A549 (cell line): ENCODE data around the gene OR11H6. TPM values are rescaled to one million over a fixed set of nuclear protein-coding genes. Genes with fewer than 3 reads are reported as not detected.
"Not testable (repeated sequence)": the region's sequence is repeated elsewhere in the genome, so short reads cannot be mapped to it uniquely, and the experiment has no call there.

Source experiments
- ATAC-seq, 2 experiments: fragments of 200-7000 bp in 1 of 2; fragments of >200 bp in 1 of 2; cut with Nextera tagmentation in 1 of 2; cut with Tn5 transposase in 1 of 2; 3 replicates each; pipeline versions ENCODE4 v1.8.0 to v1.9.1; 2018 to 2020; ENCODE audit warnings: mild to moderate bottlenecking in 1 of 2, moderate library complexity in 1 of 2
- CTCF ChIA-PET: fragments of 300-600 bp; sonication (Branson Sonifier 250); formaldehyde crosslinking; extraction: SDS; loops from one replicate; lab custom pipeline; 2021; ENCODE audit warnings: antibody characterized with exemption, inconsistent platforms; lab: Yijun Ruan, JAX
- POLR2A ChIA-PET: fragments of 350-600 bp; formaldehyde crosslinking; extraction: SDS; loops from one replicate; lab custom pipeline; 2021; ENCODE audit warnings: antibody characterized with exemption, inconsistent platforms; lab: Yijun Ruan, JAX
- DNase-seq, 2 experiments: peaks; one replicate each; pipeline versions ENCODE4 v3.0.0 to v3.0.0-alpha.2; 2011 to 2016; ENCODE audit warnings: low read depth in 1 of 2, low spot score in 1 of 2
- FAIRE-seq: peaks from 2 replicates; lab custom pipeline; 2011; peaks lifted over from hg19 to GRCh38; lab: Jason Lieb, UNC
- H3K27ac ChIP-seq, 2 experiments: fragments of >200 bp; sonication (Bioruptor Twin); formaldehyde crosslinking; 3 replicates each; pipeline ENCODE4 v1.5.1; 2016 to 2017
- H3K4me1 ChIP-seq: fragments of >200 bp; sonication (Bioruptor Twin); formaldehyde crosslinking; 3 replicates; pipeline ENCODE4 v1.6.1; 2016
- H3K4me2 ChIP-seq: fragments of >200 bp; sonication (Bioruptor Twin); formaldehyde crosslinking; 3 replicates; pipeline ENCODE4 v1.6.1; 2016
- H3K4me3 ChIP-seq: fragments of >200 bp; sonication (Bioruptor Twin); formaldehyde crosslinking; 3 replicates; pipeline ENCODE4 v1.5.1; 2016
- H3K9me3 ChIP-seq: fragments of >200 bp; sonication (Bioruptor Twin); formaldehyde crosslinking; 3 replicates; pipeline ENCODE4 v1.6.1; 2016
- BCL3 ChIP-seq: fragments of >200 bp; sonication (Bioruptor Twin); formaldehyde crosslinking; IDR thresholded peaks from 3 replicates; pipeline ENCODE4 v1.6.1; 2016
- CHD2 ChIP-seq: fragments of 150-350 bp; IDR thresholded peaks from 2 replicates; pipeline ENCODE4 v1.6.1; 2014; ENCODE audit warnings: low read length; ENCODE audit not compliant: partially characterized antibody
- ELK1 ChIP-seq: fragments of 150-350 bp; IDR thresholded peaks from 2 replicates; pipeline ENCODE4 v1.6.1; 2014; ENCODE audit warnings: low read depth, mild to moderate bottlenecking, low read length
- FOSB ChIP-seq: fragments of 250-450 bp; sonication (Bioruptor Pico); IDR thresholded peaks from 2 replicates; pipeline ENCODE4 v1.5.0; 2020; ENCODE audit warnings: mild to moderate bottlenecking, moderate library complexity
- FOXS1 ChIP-seq: fragments of 250-450 bp; sonication (Bioruptor Pico); IDR thresholded peaks from 2 replicates; pipeline ENCODE4 v1.5.0; 2020; ENCODE audit warnings: mild to moderate bottlenecking, moderate library complexity
- HDAC2 ChIP-seq: fragments of 200-600 bp; sonication (generic); IDR thresholded peaks from 2 replicates; pipeline ENCODE4 v1.6.1; 2016
- HEYL ChIP-seq: fragments of 250-450 bp; sonication (Bioruptor Pico); IDR thresholded peaks from 2 replicates; pipeline ENCODE4 v1.8.0; 2021; ENCODE audit warnings: mild to moderate bottlenecking, moderate library complexity
- HOXB5 ChIP-seq: fragments of 250-450 bp; sonication (Bioruptor Pico); IDR thresholded peaks from 2 replicates; pipeline ENCODE4 v1.5.0; 2020; ENCODE audit warnings: mild to moderate bottlenecking, moderate library complexity
- JUN ChIP-seq, 2 experiments: fragments of >200 bp; sonication (Bioruptor Twin); formaldehyde crosslinking; IDR thresholded peaks; 2 replicates in 1 of 2; 3 replicates in 1 of 2; pipeline ENCODE4 v1.6.1; 2016 to 2017
- JUNB ChIP-seq: fragments of >200 bp; sonication (Bioruptor Twin); formaldehyde crosslinking; IDR thresholded peaks from 2 replicates; pipeline ENCODE4 v1.6.1; 2016
- MAZ ChIP-seq: fragments of 150-350 bp; IDR thresholded peaks from 2 replicates; pipeline ENCODE4 v1.6.1; 2014; ENCODE audit warnings: antibody characterized with exemption, low read depth, low read length, borderline replicate concordance
- NFE2L2 ChIP-seq: fragments of 150-350 bp; conservative IDR thresholded peaks from 2 replicates; pipeline ENCODE4 v1.6.1; 2014; ENCODE audit warnings: low read length
- PHF8 ChIP-seq: fragments of 200-600 bp; sonication (generic); IDR thresholded peaks from 2 replicates; pipeline ENCODE4 v1.6.1; 2016; ENCODE audit warnings: low read depth, mild to moderate bottlenecking, antibody characterized with exemption, moderate library complexity, borderline replicate concordance
- POLR2A ChIP-seq: IDR thresholded peaks from 2 replicates; pipeline ENCODE4 v1.6.1; 2012; ENCODE audit warnings: mild to moderate bottlenecking, low read length
- RAD21 ChIP-seq, 2 experiments: fragments of >200 bp in 1 of 2; sonication (Bioruptor Twin) in 1 of 2; formaldehyde crosslinking in 1 of 2; IDR thresholded peaks in 1 of 2; conservative IDR thresholded peaks in 1 of 2; 2 replicates in 1 of 2; 3 replicates in 1 of 2; pipeline ENCODE4 v1.6.1; 2012 to 2018; ENCODE audit warnings: inconsistent platforms in 1 of 2
- RCOR1 ChIP-seq: fragments of 150-350 bp; IDR thresholded peaks from 2 replicates; pipeline ENCODE4 v1.6.1; 2014; ENCODE audit warnings: antibody characterized with exemption, low read length, low read depth
- RFX5 ChIP-seq: fragments of 450-650 bp; IDR thresholded peaks from 2 replicates; pipeline ENCODE4 v1.7.1; 2014; ENCODE audit warnings: antibody characterized with exemption, mild to moderate bottlenecking, moderate library complexity
- SREBF2 ChIP-seq: fragments of 450-650 bp; IDR thresholded peaks from 2 replicates; pipeline ENCODE4 v1.6.1; 2014; ENCODE audit warnings: mild to moderate bottlenecking, moderate library complexity
- TFCP2L1 ChIP-seq: fragments of 250-450 bp; sonication (Bioruptor Pico); IDR thresholded peaks from 2 replicates; pipeline ENCODE4 v1.5.0; 2021; ENCODE audit warnings: mild to moderate bottlenecking
- ZC3H11A ChIP-seq: fragments of 450-650 bp; IDR thresholded peaks from 2 replicates; pipeline ENCODE4 v1.6.1; 2014; ENCODE audit warnings: antibody characterized with exemption, mild to moderate bottlenecking
- ZFP36 ChIP-seq: fragments of 450-650 bp; IDR thresholded peaks from 2 replicates; pipeline ENCODE4 v1.6.1; 2014; ENCODE audit warnings: borderline replicate concordance; ENCODE audit not compliant: partially characterized antibody
- WGBS: methylation state at CpG from one replicate; pipeline ENCODE4 v1.1.6; 2017; ENCODE audit errors: missing lambda C conversion rate; 5-methylcytosine and 5-hydroxymethylcytosine counted together
- polyA plus RNA-seq, 4 experiments: library from polyadenylated mRNA; depleted of rRNA in 3 of 4; stranded (reverse); fragments of >200 nt; fragmentation: RNase III in 1 of 4; extraction: RNeasy Plus Mini Kit Qiagen cat#74134 plus additional on column Dnase treatment in 1 of 4; gene quantifications; 2 replicates in 3 of 4; 3 replicates in 1 of 4; pipeline ENCODE4 v1.2.3, GENCODE V29; 2011 to 2017
- TF ChIP-seq, protein P1 (sequence below): fragments of >200 bp; sonication (Bioruptor Twin); formaldehyde crosslinking; IDR thresholded peaks from 3 replicates; pipeline ENCODE4 v1.5.1; 2016

The OR11H6 gene
- polyA plus RNA-seq, 2 of the 4 experiments (the other 2 are of a cell fraction) = not detected

GRCh38 chr14:20191396-20191795 lies 32.1 kb upstream of the OR11H6 start:
- TF ChIP-seq, protein P1, sequence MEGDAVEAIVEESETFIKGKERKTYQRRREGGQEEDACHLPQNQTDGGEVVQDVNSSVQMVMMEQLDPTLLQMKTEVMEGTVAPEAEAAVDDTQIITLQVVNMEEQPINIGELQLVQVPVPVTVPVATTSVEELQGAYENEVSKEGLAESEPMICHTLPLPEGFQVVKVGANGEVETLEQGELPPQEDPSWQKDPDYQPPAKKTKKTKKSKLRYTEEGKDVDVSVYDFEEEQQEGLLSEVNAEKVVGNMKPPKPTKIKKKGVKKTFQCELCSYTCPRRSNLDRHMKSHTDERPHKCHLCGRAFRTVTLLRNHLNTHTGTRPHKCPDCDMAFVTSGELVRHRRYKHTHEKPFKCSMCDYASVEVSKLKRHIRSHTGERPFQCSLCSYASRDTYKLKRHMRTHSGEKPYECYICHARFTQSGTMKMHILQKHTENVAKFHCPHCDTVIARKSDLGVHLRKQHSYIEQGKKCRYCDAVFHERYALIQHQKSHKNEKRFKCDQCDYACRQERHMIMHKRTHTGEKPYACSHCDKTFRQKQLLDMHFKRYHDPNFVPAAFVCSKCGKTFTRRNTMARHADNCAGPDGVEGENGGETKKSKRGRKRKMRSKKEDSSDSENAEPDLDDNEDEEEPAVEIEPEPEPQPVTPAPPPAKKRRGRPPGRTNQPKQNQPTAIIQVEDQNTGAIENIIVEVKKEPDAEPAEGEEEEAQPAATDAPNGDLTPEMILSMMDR = no peak
- TF ChIP-seq ZFP36 (no peak), JUN (IDR thresholded peaks at IDR 0.05) (no peak), SREBF2 (no peak), CHD2 (no peak), PHF8 (no peak), ZC3H11A (no peak), TFCP2L1 (no peak), POLR2A (no peak), BCL3 (no peak), FOSB (CRISPR knock-in tag) (no peak)
- TF ChIP-seq, all 56 proteins: peak for 0
- WGBS = 47% methylated on average over 3 of the region's 3 CpGs
- ATAC-seq = no peak
- no peaks in the 10 kb centered on the region for H3K9me3 ChIP-seq
- no peak for FAIRE-seq
- ChIA-PET CTCF (no interaction called here), POLR2A (no interaction called here)
- no peaks in the 10 kb centered on the region for H3K4me1 ChIP-seq
- H3K4me2 ChIP-seq = no peak overlapping the region
- H3K4me3 ChIP-seq = no peak overlapping the region
- no peak for DNase-seq
- H3K27ac ChIP-seq = no peak overlapping the region

GRCh38 chr14:20194101-20194500 lies 29.4 kb upstream of the OR11H6 start:
- H3K4me1 ChIP-seq = no peaks in the 10 kb centered on the region
- CTCF ChIA-PET = no interaction called here
- no peak for ATAC-seq
- H3K27ac ChIP-seq = no peak overlapping the region
- POLR2A ChIA-PET = no interaction called here
- FAIRE-seq = no peak
- no peak overlapping the region for H3K4me3 ChIP-seq
- TF ChIP-seq ELK1 (no peak), NFE2L2 (no peak), ZC3H11A (no peak), HEYL (no peak), RCOR1 (no peak), HOXB5 (CRISPR knock-in tag) (no peak), HDAC2 (no peak)
- TF ChIP-seq, all 56 proteins: peak for 0
- no peak for DNase-seq
- Histone ChIP-seq H3K4me2 (no peak overlapping the region), H3K9me3 (no peaks in the 10 kb centered on the region)

DNA sequence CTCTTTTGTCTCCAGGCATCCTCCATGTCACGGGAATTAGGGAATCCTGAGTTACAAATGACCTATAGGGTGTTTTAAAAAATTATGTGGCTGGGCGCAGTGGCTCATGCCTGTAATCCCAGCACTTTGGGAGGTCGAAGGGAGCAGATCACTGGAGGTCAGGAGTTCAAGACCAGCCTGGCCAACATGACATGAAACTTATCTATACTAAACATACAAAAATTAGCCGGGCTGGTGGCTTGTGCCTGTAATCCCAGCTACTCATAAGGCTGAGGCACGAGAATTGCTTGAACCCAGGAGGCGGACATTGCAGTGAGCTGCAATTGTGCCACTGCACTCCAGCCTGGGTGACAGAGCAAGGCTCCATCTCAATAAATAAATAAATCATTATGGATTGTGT lies 28.3 kb upstream of the OR11H6 start:
- POLR2A ChIA-PET, ATAC-seq, H3K4me2 ChIP-seq, H3K4me3 ChIP-seq, CTCF ChIA-PET, DNase-seq, H3K27ac ChIP-seq, FAIRE-seq, H3K4me1 ChIP-seq, H3K9me3 ChIP-seq: not testable (repeated sequence)
- 29% methylated on average over 6 of the region's 6 CpGs for WGBS

DNA sequence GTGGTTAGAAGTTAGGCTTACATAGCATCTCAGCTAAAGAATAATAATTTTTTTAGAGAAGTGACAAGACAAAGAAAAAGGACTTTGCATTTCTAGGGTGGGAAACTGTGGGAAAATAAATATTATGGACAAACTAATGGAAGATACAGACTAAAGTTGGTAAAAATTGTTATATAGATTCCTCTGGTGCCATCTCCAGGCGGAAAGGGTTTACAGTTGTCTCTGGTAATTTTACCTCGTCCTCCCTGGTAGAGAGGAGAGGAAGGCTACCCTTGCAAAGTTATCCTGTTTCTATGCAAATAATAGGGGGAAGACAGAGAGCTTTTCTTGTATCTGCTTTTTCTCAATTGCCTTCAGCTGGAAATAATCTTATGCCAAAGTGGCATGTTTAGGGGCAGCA lies 27.6 kb upstream of the OR11H6 start:
- no peak for DNase-seq
- H3K4me2 ChIP-seq = no peak overlapping the region
- WGBS = 21% methylated on average over 2 of the region's 2 CpGs
- no peak for ATAC-seq
- no peak overlapping the region for H3K27ac ChIP-seq
- POLR2A ChIA-PET = no interaction called here
- no peak overlapping the region for H3K4me3 ChIP-seq
- no peak for FAIRE-seq
- CTCF ChIA-PET = no interaction called here
- TF ChIP-seq RFX5 (no peak), JUNB (no peak), PHF8 (no peak), FOXS1 (CRISPR knock-in tag) (no peak), RAD21 (conservative IDR thresholded peaks at IDR 0.05 in 1 of 2, IDR thresholded peaks at IDR 0.05 in 1 of 2) (no peak), MAZ (no peak), HOXB5 (CRISPR knock-in tag) (no peak), ELK1 (no peak), CHD2 (no peak)
- TF ChIP-seq, all 56 proteins: peak for 0
- Histone ChIP-seq H3K9me3 (no peaks in the 10 kb centered on the region), H3K4me1 (no peaks in the 10 kb centered on the region)
